GM10847 (cell line): ENCODE data around the gene GARIN6.

Source experiments
- POLR2A ChIP-seq: IDR thresholded peaks from 2 replicates; pipeline ENCODE4 v1.6.1; 2011; ENCODE audit not compliant: insufficient read length; ENCODE audit errors: extremely low read depth

GARIN6 gene

GRCh38 chr12:99686142-99686541, 38.6 kb downstream of the GARIN6 start:
- no peak for TF ChIP-seq POLR2A

GRCh38 chr12:99695050-99695449, 47.5 kb downstream of the GARIN6 start:
- no peak for TF ChIP-seq POLR2A
